ENCODE measurements around the gene CHPT1. TPM values are rescaled to one million over a fixed set of nuclear protein-coding genes. Genes with fewer than 3 reads are reported as not detected.

The CHPT1 gene
- total and polyA plus RNA-seq, 2 experiments from 2014 or later: 22.2 to 23.0 TPM

DNA sequence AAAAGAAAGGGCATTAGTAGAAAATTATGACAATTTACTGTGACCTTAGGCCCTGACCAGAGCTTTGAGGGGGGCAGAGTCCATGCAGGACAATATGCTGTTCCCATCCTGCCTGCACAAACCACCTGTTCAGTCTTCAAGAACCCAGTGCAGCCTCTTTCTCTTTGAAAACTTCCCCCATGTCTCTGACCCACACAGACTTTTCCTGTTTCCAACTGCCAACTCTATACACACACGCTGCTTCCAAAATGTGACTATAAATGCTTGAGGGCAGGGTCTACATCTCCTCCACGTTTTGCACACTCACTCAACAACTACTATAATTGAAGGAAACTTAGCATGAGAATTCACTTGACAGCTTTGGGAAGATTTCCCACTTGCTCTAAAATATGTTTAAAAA, 78.4 kb downstream of the CHPT1 start (continued):
- TF ChIP-seq, protein P1, sequence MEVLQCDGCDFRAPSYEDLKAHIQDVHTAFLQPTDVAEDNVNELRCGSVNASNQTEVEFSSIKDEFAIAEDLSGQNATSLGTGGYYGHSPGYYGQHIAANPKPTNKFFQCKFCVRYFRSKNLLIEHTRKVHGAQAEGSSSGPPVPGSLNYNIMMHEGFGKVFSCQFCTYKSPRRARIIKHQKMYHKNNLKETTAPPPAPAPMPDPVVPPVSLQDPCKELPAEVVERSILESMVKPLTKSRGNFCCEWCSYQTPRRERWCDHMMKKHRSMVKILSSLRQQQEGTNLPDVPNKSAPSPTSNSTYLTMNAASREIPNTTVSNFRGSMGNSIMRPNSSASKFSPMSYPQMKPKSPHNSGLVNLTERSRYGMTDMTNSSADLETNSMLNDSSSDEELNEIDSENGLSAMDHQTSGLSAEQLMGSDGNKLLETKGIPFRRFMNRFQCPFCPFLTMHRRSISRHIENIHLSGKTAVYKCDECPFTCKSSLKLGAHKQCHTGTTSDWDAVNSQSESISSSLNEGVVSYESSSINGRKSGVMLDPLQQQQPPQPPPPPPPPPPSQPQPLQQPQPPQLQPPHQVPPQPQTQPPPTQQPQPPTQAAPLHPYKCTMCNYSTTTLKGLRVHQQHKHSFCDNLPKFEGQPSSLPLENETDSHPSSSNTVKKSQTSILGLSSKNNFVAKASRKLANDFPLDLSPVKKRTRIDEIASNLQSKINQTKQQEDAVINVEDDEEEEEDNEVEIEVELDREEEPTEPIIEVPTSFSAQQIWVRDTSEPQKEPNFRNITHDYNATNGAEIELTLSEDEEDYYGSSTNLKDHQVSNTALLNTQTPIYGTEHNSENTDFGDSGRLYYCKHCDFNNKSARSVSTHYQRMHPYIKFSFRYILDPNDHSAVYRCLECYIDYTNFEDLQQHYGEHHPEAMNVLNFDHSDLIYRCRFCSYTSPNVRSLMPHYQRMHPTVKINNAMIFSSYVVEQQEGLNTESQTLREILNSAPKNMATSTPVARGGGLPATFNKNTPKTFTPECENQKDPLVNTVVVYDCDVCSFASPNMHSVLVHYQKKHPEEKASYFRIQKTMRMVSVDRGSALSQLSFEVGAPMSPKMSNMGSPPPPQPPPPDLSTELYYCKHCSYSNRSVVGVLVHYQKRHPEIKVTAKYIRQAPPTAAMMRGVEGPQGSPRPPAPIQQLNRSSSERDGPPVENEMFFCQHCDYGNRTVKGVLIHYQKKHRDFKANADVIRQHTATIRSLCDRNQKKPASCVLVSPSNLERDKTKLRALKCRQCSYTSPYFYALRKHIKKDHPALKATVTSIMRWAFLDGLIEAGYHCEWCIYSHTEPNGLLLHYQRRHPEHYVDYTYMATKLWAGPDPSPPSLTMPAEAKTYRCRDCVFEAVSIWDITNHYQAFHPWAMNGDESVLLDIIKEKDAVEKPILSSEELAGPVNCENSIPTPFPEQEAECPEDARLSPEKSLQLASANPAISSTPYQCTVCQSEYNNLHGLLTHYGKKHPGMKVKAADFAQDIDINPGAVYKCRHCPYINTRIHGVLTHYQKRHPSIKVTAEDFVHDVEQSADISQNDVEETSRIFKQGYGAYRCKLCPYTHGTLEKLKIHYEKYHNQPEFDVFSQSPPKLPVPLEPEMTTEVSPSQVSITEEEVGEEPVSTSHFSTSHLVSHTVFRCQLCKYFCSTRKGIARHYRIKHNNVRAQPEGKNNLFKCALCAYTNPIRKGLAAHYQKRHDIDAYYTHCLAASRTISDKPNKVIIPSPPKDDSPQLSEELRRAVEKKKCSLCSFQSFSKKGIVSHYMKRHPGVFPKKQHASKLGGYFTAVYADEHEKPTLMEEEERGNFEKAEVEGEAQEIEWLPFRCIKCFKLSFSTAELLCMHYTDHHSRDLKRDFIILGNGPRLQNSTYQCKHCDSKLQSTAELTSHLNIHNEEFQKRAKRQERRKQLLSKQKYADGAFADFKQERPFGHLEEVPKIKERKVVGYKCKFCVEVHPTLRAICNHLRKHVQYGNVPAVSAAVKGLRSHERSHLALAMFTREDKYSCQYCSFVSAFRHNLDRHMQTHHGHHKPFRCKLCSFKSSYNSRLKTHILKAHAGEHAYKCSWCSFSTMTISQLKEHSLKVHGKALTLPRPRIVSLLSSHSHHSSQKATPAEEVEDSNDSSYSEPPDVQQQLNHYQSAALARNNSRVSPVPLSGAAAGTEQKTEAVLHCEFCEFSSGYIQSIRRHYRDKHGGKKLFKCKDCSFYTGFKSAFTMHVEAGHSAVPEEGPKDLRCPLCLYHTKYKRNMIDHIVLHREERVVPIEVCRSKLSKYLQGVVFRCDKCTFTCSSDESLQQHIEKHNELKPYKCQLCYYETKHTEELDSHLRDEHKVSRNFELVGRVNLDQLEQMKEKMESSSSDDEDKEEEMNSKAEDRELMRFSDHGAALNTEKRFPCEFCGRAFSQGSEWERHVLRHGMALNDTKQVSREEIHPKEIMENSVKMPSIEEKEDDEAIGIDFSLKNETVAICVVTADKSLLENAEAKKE (CRISPR knock-in tag; IDR thresholded peaks at IDR 0.05): no peak
- no peak for TF ChIP-seq CREB1 (CRISPR knock-in tag; IDR thresholded peaks at IDR 0.05; ENCODE audit: low read depth)
- TF ChIP-seq JUNB (IDR thresholded peaks at IDR 0.05; ENCODE audit: unreplicated experiment): no peak
- TF ChIP-seq, protein P2, sequence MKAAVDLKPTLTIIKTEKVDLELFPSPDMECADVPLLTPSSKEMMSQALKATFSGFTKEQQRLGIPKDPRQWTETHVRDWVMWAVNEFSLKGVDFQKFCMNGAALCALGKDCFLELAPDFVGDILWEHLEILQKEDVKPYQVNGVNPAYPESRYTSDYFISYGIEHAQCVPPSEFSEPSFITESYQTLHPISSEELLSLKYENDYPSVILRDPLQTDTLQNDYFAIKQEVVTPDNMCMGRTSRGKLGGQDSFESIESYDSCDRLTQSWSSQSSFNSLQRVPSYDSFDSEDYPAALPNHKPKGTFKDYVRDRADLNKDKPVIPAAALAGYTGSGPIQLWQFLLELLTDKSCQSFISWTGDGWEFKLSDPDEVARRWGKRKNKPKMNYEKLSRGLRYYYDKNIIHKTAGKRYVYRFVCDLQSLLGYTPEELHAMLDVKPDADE (IDR thresholded peaks at IDR 0.05): no peak
- TF ChIP-seq EZH2phosphoT487 (IDR thresholded peaks at IDR 0.05; ENCODE audit: unreplicated experiment): no peak
- TF ChIP-seq, protein P3, sequence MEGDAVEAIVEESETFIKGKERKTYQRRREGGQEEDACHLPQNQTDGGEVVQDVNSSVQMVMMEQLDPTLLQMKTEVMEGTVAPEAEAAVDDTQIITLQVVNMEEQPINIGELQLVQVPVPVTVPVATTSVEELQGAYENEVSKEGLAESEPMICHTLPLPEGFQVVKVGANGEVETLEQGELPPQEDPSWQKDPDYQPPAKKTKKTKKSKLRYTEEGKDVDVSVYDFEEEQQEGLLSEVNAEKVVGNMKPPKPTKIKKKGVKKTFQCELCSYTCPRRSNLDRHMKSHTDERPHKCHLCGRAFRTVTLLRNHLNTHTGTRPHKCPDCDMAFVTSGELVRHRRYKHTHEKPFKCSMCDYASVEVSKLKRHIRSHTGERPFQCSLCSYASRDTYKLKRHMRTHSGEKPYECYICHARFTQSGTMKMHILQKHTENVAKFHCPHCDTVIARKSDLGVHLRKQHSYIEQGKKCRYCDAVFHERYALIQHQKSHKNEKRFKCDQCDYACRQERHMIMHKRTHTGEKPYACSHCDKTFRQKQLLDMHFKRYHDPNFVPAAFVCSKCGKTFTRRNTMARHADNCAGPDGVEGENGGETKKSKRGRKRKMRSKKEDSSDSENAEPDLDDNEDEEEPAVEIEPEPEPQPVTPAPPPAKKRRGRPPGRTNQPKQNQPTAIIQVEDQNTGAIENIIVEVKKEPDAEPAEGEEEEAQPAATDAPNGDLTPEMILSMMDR (conservative IDR thresholded peaks at IDR 0.05; ENCODE audit: low read depth in 2 of 2): no peak

DNA sequence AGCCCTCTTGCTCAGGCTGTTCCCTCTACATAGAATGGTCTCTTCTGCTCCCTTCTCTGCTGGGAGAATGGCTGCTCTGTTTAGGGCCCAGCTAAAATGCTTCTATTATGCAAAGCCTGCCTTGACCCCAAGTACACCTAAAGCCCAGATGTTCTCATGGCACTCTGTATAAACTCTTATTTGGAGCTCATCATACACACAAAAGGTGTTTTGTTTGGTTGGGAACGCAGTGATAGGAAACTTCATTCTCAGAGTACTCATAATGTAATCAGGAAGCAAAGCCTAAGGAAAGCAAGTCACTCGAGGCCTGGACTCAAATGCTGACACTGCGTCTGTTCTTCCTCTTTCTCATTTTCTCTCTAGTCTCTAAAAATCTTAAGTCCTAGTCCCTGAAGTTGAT, 80.0 kb downstream of the CHPT1 start:
- H3K4me3 Mint-ChIP-seq: no peak overlapping the region
- no peaks in the 10 kb centered on the region for H3F3A ChIP-seq (replicated peaks; ENCODE audit: low read depth)
- H4K20me1 ChIP-seq (replicated peaks; ENCODE audit: insufficient read depth): peaks cover 5% of the 10 kb centered on the region; the same call in 1 of the 2 replicates
- H3K4me1 Mint-ChIP-seq: no peaks in the 10 kb centered on the region
- H3K36me3 ChIP-seq (ENCODE audit: insufficient read depth): peaks cover 14% of the 10 kb centered on the region; the same call in 1 of the 2 replicates
- ATAC-seq (no peak), DNase-seq (ENCODE audit: low spot score) (no peak)
- no peaks in the 10 kb centered on the region for H3K4me1 ChIP-seq (ENCODE audit: insufficient read depth)
- no peak overlapping the region for H3K4me2 ChIP-seq
- H3K36me3 Mint-ChIP-seq (ENCODE audit: low read depth): peaks cover 6% of the 10 kb centered on the region; the same call in 2 of the 3 replicates
- no peak overlapping the region for H3K4me3 ChIP-seq
- H3K9me3 Mint-ChIP-seq: no peaks in the 10 kb centered on the region
- H3K27ac ChIP-seq (ENCODE audit: low read depth): no peak overlapping the region
- no peaks in the 10 kb centered on the region for H3K27me3 ChIP-seq (ENCODE audit: insufficient read depth)
- H3K9me2 ChIP-seq (ENCODE audit: insufficient read depth): no peaks in the 10 kb centered on the region
- no peaks in the 10 kb centered on the region for H3K27me3 Mint-ChIP-seq (ENCODE audit: insufficient read depth, low read depth, poor library complexity)
- H3K79me2 ChIP-seq (replicated peaks; ENCODE audit: insufficient read depth): no peaks in the 10 kb centered on the region
- H3K27ac Mint-ChIP-seq: peak overlapping the region; percentile 2; the same call in 1 of the 2 replicates
- no peak overlapping the region for H2AFZ ChIP-seq
- TF ChIP-seq POLR2AphosphoS5 (IDR thresholded peaks at IDR 0.05; ENCODE audit: low read depth) (no peak), ZNF331 (CRISPR knock-in tag; IDR thresholded peaks at IDR 0.05; ENCODE audit: low read depth) (no peak), ZNF114 (CRISPR knock-in tag; IDR thresholded peaks at IDR 0.05) (no peak), NANOG (IDR thresholded peaks at IDR 0.05; ENCODE audit: borderline replicate concordance) (no peak)
- TF ChIP-seq, protein P2 (IDR thresholded peaks at IDR 0.05): no peak
